MCF 10A (cell line): ENCODE data around the gene CUBN. TPM values are rescaled to one million over a fixed set of nuclear protein-coding genes. Genes with fewer than 3 reads are reported as not detected.
"Not testable (repeated sequence)": the region's sequence is repeated elsewhere in the genome, so short reads cannot be mapped to it uniquely, and the experiment has no call there.

Experiments used
- BruUV-seq: library from RNA; stranded (reverse); fragments of 400-500 nt; replicated peaks from 2 replicates; lab custom pipeline; 2021; lab: Mats Ljungman, UMichigan
- CTCF ChIA-PET: fragments of 300-600 bp; sonication (Branson Sonifier 250); formaldehyde crosslinking; extraction: SDS; loops from one replicate; lab custom pipeline; 2021; ENCODE audit warnings: antibody characterized with exemption, inconsistent platforms; lab: Yijun Ruan, JAX
- POLR2A ChIA-PET: fragments of 300-600, 350-650 bp; sonication (Branson Sonifier 250); formaldehyde crosslinking; extraction: SDS; loops from one replicate; lab custom pipeline; 2020; ENCODE audit warnings: antibody characterized with exemption, inconsistent platforms; lab: Yijun Ruan, JAX
- DNase-seq: peaks from one replicate; pipeline ENCODE4 v3.0.0-alpha.2; 2018; ENCODE audit not compliant: unreplicated experiment
- H3K27ac Mint-ChIP-seq: one replicate; pipeline ENCODE4 v1.8.0; 2022; ENCODE audit warnings: mild to moderate bottlenecking, low read depth, mixed read lengths; ENCODE audit not compliant: unreplicated experiment
- H3K27me3 Mint-ChIP-seq: one replicate; pipeline ENCODE4 v1.8.0; 2022; ENCODE audit warnings: mixed read lengths; ENCODE audit not compliant: insufficient read depth, unreplicated experiment
- H3K36me3 Mint-ChIP-seq: one replicate; pipeline ENCODE4 v1.8.0; 2022; ENCODE audit warnings: mild to moderate bottlenecking, moderate library complexity, mixed read lengths; ENCODE audit not compliant: insufficient read depth, unreplicated experiment
- H3K4me1 Mint-ChIP-seq: one replicate; pipeline ENCODE4 v1.8.0; 2022; ENCODE audit warnings: mixed read lengths; ENCODE audit not compliant: insufficient read depth, unreplicated experiment
- H3K4me3 Mint-ChIP-seq: one replicate; pipeline ENCODE4 v1.8.0; 2022; ENCODE audit warnings: mild to moderate bottlenecking, moderate library complexity, mixed read lengths; ENCODE audit not compliant: unreplicated experiment
- H3K9me3 Mint-ChIP-seq: one replicate; pipeline ENCODE4 v1.8.0; 2022; ENCODE audit warnings: mixed read lengths; ENCODE audit not compliant: unreplicated experiment
- intact Hi-C: fragments of 100-400 bp; cut with micrococcal nuclease; formaldehyde crosslinking; loops from 2 replicates; pipeline ENCODE4 v1.14.1; 2022
- total RNA-seq: library from RNA; stranded (reverse); gene quantifications from 2 replicates; pipeline ENCODE4 v1.2.3, GENCODE V29; 2022
- TF ChIP-seq, protein P1 (sequence below): fragments of 200-600 bp; IDR thresholded peaks from one replicate; pipeline ENCODE4 v1.8.0; 2022; ENCODE audit warnings: antibody characterized with exemption, mild to moderate bottlenecking; ENCODE audit not compliant: unreplicated experiment

The CUBN gene
- total RNA-seq, 1 experiment from 2014 or later: 1.3 TPM

DNA sequence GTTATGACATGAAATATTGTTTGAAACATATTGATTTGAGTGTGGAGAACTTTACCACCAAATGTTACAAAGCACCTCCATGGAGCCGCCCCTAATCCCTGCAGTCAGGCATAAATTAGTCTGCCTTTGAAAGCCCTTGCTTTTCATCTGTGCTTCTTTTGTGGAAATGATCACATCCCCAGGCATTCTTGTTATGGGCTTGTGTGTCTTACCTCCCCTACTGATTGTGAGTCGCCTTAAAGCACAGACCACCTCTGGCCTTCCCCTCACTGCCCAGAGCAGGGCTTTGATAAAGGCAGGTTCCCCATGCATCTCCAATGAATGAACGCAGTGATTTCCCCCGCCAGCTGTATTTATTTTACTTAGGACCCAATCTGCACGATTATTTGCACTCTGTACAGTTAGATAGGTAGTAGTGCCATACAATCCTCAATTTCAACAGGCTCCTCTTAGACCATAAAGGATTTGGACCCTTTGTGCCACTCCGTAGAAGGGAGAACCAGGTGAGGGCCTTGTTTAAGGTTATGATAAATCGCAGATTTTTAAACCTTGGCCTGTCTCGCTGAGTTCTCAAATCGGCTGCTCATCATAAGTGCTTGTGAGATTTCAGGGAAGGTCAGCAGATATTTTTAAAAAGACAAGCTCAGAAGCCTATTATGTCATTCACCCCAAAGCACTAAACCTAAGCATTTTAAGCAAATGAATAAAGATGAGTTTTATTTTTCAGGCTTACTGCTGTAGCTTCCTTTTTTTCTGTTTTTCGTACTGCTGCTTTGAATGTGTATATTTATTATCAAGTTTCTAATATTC, 107.8 kb downstream of the CUBN start:
- Mint-ChIP-seq H3K36me3 (no peaks in the 10 kb centered on the region), H3K4me3 (no peak overlapping the region), H3K4me1 (peaks cover 24% of the 10 kb centered on the region), H3K9me3 (no peaks in the 10 kb centered on the region), H3K27ac (no peak overlapping the region), H3K27me3 (no peaks in the 10 kb centered on the region)
- intact Hi-C loops: loop anchor here (10.0 kb wide), 1 partner anchor 177 kb away; no protein-coding TSS in a partner anchor
- TF ChIP-seq, protein P1, sequence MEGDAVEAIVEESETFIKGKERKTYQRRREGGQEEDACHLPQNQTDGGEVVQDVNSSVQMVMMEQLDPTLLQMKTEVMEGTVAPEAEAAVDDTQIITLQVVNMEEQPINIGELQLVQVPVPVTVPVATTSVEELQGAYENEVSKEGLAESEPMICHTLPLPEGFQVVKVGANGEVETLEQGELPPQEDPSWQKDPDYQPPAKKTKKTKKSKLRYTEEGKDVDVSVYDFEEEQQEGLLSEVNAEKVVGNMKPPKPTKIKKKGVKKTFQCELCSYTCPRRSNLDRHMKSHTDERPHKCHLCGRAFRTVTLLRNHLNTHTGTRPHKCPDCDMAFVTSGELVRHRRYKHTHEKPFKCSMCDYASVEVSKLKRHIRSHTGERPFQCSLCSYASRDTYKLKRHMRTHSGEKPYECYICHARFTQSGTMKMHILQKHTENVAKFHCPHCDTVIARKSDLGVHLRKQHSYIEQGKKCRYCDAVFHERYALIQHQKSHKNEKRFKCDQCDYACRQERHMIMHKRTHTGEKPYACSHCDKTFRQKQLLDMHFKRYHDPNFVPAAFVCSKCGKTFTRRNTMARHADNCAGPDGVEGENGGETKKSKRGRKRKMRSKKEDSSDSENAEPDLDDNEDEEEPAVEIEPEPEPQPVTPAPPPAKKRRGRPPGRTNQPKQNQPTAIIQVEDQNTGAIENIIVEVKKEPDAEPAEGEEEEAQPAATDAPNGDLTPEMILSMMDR: no peak
- CTCF ChIA-PET: interaction anchor here (0.6 to 1.5 kb wide), 4 partner anchors 12 to 1243 kb away, joined by 3 to 6 read pairs (median 4); no protein-coding TSS in a partner anchor
- DNase-seq: no peak
- BruUV-seq: no TSS peak
- POLR2A ChIA-PET: interaction anchor here (0.6 to 1.2 kb wide), 5 partner anchors 17 to 469 kb away, joined by 3 to 4 read pairs (median 3); partner anchors contain the start of gene TRDMT1

DNA sequence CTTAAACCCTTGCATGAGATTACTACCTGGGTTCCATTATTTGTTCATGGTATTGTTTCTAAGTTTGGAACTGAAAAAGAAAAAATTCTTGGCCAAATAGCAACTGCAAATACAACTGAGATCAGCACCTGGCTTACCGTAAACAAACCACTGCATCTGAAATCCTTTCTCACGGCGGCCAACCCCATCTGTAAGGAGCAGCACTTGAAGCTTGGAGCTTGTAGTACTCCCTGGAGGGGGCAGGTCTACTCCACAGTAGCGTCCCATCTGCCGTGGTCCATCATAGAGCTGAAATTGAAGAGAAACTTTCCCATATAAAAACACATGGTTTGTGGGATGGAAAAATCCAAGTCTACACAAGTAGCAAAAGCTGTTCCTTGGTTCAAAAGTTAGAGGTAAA, 109.9 kb downstream of the CUBN start:
- Mint-ChIP-seq H3K27me3 (no peaks in the 10 kb centered on the region), H3K36me3 (no peaks in the 10 kb centered on the region), H3K27ac (no peak overlapping the region), H3K4me1 (peaks cover 16% of the 10 kb centered on the region), H3K9me3 (no peaks in the 10 kb centered on the region), H3K4me3 (no peak overlapping the region)
- intact Hi-C loops: loop anchor here (10.0 kb wide), 1 partner anchor 175 kb away; no protein-coding TSS in a partner anchor
- TF ChIP-seq, protein P1: no peak
- BruUV-seq: no TSS peak
- no peak for DNase-seq
- ChIA-PET POLR2A (no interaction called here), CTCF (interaction anchor here (0.6 to 1.0 kb wide), 2 partner anchors 152 to 1601 kb away, joined by 3 read pairs; no protein-coding TSS in a partner anchor)

DNA sequence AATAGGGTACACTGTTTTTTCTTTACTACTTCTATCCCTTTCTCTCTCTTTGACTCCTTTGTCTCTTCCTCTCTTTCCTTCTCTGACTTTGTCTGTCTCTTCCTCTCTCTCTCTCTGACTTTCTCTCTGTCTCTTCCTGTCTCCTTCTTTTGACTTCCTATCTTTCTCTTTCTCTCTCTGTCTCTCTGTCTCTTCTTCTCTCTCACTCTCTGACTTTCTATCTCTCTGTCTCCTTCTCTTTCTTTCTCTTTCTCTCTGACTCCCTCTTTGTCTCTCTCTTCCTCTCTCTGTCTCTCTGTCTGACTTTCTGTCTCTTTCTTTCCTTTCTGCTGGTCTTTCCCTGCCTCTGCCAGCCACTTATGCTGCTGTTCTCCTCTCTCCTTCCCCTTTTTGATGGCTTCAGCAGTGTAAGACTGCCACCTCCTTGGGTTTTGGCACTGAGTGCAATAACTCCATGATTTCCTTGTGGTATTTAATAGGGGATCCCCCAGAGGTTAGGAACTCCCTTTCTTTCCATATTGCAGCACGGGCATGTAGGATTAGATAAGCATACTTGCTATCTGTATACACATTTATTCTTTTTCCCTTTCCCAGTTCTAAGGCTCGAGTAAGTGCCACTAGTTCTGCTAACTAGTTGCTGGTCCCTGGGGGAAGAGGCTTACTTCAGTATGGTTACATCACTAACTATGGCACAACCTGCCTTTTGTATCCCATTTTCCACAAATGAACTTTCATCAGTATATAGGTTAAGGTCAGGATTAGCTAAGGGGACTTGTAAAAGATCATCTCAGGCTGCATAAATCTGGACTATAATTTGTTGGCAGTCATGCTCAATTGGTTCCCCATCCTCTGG, 116.3 kb downstream of the CUBN start:
- CTCF ChIA-PET: interaction anchor here (0.8 kb wide), 1 partner anchor 19 kb away, joined by 3 read pairs; no protein-coding TSS in a partner anchor
- H3K4me1 Mint-ChIP-seq: peaks cover 13% of the 10 kb centered on the region
- H3K27me3 Mint-ChIP-seq, H3K4me3 Mint-ChIP-seq, H3K27ac Mint-ChIP-seq, BruUV-seq, DNase-seq, POLR2A ChIA-PET, intact Hi-C loops, H3K36me3 Mint-ChIP-seq, H3K9me3 Mint-ChIP-seq: not testable (repeated sequence)

DNA sequence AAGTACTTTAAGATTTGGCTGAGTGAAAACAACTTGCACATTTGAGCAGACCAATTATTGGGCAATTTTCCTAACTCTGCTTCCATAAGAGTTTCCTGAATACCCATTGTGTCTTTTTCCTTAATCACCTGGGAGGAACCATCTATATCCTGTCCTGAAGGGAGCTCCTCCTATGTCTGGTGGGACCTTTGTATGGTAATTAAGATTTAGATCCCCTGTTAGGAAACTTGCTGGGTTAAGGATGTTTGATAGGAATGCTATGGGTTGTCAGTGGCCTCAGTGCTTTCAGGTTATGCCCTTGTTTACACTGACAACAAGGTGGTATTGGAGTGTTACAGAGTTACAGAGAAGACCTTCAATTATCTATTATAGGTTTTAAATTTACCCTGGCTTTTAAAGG, 116.9 kb downstream of the CUBN start:
- CTCF ChIA-PET, H3K27me3 Mint-ChIP-seq, H3K9me3 Mint-ChIP-seq, DNase-seq, BruUV-seq, POLR2A ChIA-PET, intact Hi-C loops, H3K4me3 Mint-ChIP-seq, H3K36me3 Mint-ChIP-seq, H3K27ac Mint-ChIP-seq: not testable (repeated sequence)
- peaks cover 14% of the 10 kb centered on the region for H3K4me1 Mint-ChIP-seq
